Esophagus squamous epithelium (tissue), 4 donors: Measurements from ENCODE around the gene SLC35A3.

Experiments used
- CTCF ChIP-seq, 6 experiments: fragments of 450-650 bp in 4 of 6; fragments of 200-600 bp in 2 of 6; sonication (generic) in 2 of 6; IDR thresholded peaks; one replicate each; pipeline ENCODE4 v1.5.1; 2016 to 2019; ENCODE audit warnings: antibody characterized with exemption in 6 of 6, mild to moderate bottlenecking in 4 of 6, moderate library complexity in 4 of 6
- POLR2A ChIP-seq, 4 donors: fragments of 450-650 bp; IDR thresholded peaks; one replicate each; pipeline ENCODE4 v1.6.1; 2017; ENCODE audit warnings: antibody characterized with exemption in 4 of 4, mild to moderate bottlenecking in 4 of 4, moderate library complexity in 3 of 4

GRCh38 chr1:99992760-99993467 lies 23.1 kb downstream of the SLC35A3 start:
- TF ChIP-seq POLR2A (IDR thresholded peaks at IDR 0.05): no peak
- TF ChIP-seq CTCF (IDR thresholded peaks at IDR 0.05): no peak
